NCI-H2227 (cell line): Measurements from ENCODE around the gene EDIL3.

Experiments
- DNase-seq: peaks from one replicate; lab custom pipeline; 2025; ENCODE audit not compliant: unreplicated experiment; lab: John Stamatoyannopoulos, UW

The EDIL3 gene

DNA sequence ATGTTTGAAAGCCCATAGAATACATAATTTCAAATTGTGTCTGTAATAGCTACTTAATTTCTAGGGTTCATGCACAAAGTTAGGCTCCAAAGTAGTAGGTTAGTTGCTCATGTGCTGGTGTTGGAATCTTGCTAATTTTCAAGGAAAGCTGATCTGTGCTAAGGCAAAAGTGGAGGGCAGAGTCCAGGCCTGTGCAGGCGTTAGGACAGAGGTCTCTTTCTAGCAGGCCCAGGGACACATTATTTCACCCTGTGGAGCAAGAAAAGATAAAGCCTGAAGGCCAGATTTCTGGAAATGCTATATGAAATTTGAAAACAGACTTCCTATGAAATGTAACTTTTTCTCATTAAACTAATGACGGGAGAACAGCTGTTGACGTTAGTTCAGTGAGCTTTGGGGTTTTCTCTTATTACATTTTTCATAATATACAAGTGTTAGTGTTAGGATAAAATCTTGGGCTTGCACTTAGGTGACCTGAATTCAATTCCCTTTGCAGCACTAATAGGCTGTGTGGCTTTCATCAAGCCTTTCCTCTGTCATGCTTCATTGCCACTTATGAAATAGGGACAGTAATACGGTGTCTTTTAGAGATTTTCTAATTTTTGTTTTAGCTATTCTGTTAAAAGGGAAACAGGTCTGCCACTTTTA lies 467.3 kb downstream of the EDIL3 start:
- DNase-seq: no peak

DNA sequence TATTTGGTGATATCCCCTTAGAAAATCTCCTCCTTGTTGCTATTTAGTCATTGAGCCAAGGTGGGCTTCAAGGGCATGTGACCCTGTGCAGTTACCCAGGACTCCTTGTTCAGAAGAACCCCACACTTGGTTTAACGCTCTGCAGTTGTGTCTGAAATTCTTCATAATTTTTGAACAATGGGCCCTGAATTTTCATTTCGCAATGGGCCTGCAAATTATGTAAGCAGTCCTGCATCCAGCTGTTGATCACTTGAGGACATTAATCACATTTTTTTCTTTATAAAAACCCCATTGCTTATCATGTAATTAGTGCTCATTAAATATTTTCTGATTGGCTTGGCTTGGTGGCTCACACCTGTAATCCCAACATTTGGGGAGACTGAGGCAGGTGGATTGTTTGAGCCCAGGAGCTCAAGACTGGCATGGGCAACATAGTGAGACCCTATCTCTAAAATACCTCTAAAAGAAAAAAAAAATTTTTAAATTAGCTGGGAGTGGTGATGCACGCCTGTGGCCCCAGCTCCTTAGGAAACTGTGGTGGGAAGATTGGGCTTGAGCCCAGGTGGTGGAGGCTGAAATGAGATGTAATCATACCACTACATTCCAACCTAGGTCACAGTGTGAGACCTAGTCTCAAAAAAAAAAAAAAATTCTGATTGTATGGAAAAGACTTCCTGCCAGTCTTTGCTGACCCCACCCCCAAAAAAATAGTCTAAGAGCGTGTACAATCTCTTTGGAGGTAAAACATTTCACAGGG lies 469.8 kb downstream of the EDIL3 start:
- DNase-seq: no peak

DNA sequence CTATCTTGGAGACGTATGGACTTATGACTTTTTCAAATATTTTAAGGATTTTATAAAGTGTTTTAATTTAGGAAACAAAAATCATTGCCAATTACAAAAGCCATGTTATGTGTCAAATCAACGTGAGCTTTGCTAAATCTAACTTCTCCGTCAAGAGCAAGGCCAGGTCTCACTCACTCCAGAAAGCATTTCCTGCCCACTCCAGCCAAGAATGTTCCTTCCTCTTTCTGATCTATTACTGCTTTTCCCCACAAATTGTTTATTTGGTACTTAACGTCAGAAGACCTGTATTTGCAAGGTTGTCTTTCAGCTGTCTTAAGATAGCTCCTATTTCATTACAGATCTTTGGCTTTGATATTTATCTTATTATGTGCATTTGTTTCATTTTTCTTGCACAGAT lies 470.5 kb downstream of the EDIL3 start:
- DNase-seq: no peak

DNA sequence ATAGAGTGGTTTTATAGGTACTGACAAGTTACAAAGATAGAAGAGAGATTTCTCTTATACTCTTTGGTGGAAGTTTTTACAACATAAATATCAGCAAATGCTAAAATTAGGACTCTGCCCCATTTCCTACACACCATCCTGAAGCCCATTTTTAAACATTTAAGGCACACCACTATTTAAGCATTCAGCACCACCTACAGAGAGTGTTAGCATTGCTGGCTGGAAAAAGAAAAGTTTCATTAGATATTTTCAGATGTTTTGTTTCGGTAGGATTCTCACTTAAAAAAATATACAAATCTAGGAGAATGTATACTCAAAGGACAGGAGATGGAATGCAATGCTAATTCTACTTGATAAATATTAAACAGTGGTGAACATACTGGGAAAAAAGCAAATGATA lies 471.1 kb downstream of the EDIL3 start:
- DNase-seq: no peak

DNA sequence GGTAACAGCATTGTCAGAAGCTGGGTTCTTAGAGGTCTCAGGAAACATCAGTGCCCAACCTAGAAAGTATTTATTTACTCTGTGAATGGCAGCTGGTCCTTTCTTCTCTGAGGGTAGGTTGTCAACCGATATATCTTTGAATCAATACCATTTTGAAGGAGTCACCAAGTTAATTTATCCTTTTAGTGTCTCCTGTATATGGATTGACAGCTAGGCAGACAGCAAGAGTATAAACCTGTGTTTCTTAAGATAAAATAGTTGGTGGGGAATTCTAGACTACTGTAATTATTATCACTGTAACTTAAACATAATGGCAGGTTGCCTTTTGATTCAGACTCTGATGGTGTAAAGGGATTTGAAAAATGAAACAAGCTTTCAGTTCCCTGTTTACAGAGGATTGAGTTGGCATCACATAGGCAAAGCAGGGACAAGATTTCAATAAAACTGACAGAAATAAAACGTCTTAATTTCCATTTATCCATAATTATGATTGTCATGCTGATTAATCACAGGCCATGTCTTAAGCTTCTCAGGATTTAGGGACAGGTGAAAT lies 473.2 kb downstream of the EDIL3 start:
- DNase-seq: peak; percentile 52

DNA sequence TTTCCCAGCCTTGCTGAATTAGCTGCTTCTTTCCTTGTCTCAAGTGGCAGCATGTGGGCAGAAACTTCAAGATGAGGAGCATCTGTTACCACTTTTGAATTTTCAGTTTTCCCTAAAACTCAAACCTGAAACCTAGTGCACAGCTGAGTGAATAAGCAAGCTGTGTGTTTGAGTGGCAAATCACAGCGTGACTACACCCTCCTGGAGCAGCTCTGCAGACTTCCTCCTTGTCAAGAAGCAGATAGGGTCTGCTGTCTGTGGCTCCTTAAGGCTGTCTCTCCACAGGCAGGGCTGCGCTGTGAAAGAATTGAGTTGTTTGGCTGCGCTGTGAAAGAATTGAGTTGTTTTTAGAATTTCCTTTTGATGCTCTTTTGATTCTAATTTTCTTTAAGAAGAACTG lies 484.4 kb downstream of the EDIL3 start:
- DNase-seq: peak; percentile 61

DNA sequence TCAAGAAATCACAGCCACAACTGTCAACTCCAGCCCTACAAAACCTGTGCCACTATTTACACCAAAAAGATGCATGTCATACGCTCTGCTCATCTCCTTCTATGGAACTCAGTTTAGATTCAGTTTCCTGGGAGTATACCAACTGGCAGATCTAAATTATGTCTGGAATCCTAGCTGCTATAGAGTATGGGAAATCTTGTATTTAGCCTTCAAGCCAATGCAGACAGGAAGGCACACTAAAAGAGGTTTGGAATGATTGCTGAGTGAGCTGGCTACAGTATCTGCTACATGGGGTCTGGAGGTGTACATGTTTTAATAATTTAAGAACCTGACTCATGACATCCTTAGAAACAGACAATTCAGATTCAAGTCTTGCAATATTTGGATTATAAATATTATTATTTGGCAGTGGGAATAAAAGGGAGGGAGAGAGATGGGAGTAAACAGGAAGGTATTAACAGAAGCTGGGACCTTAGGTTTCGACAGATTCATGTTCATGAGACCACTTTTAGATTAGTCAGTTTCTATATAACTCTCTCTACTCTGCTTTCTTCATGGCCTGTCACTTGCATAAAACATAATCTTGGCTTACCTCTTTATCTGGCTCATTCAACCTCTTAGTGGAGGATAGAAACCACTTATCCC lies 485.2 kb downstream of the EDIL3 start:
- DNase-seq: no peak

DNA sequence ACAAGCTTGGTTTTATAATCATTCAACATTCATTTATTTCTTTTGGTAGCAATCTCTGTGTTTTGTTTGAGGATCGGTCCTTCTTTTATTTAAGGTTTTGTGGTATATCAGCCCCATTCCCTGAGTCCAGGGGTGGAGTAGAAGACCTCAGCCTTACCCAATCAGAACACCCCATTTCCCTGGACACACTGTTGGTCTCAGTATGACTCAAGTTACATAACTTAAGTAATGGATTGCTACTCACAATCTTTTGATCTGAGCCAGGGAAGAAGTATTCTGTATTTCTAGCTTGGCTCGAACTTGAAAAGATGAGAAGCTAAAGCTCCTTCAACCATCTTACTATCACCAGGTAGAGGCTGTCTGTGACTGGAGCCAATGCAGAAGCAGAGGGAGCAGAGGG lies 488.8 kb downstream of the EDIL3 start:
- DNase-seq: no peak

DNA sequence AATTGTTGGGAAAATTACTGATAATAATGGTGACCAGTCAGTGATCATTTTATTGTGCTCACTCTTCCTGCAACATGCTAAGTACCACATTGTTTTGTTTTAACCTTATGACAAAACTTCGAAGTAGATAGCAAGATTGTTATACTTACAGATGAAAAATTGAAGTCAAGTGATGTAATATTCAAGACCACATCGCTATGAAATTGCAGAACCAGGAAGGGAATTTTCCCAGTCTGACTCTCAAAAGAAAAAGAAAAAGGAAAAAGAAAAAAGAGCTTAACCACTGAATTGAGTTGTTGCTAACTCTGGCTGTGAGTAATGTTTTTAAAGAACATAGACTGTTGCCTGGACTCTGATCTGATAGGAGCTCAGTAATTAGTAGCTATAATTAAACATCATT lies 493.4 kb downstream of the EDIL3 start:
- no peak for DNase-seq
